Hippocampal formation (tissue), 2 donors: ENCODE results near the gene RETREG2.

Experiments used
- DNase-seq, 2 donors: peaks; one replicate each; lab custom pipeline; 2025; lab: John Stamatoyannopoulos, UW

RETREG2 gene

GRCh38 chr2:219215871-219216534 lies 37.9 kb downstream of the RETREG2 start:
- no peak for DNase-seq

DNA sequence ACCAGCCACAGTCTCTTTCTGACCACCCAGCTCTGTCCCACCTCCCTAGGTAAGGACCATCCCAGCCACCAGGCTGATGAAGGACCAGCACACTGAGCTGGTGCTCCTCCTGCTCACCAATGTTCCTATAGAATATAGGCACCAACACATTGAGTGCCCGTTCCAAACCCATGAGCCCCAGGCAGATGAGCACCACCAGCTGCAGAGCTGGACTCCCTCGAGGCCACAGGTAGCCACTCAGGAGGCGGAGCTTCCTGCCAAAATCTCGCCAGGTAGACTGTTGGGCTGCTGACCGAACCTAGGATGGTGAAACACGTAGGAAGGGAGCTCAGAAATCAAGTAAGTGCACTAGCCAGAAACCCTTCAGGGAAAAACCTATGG lies 38.5 kb downstream of the RETREG2 start:
- DNase-seq: no peak

GRCh38 chr2:219218217-219218731 lies 40.2 kb downstream of the RETREG2 start:
- peak in 1 of 2 donors; percentile 69 for DNase-seq

DNA sequence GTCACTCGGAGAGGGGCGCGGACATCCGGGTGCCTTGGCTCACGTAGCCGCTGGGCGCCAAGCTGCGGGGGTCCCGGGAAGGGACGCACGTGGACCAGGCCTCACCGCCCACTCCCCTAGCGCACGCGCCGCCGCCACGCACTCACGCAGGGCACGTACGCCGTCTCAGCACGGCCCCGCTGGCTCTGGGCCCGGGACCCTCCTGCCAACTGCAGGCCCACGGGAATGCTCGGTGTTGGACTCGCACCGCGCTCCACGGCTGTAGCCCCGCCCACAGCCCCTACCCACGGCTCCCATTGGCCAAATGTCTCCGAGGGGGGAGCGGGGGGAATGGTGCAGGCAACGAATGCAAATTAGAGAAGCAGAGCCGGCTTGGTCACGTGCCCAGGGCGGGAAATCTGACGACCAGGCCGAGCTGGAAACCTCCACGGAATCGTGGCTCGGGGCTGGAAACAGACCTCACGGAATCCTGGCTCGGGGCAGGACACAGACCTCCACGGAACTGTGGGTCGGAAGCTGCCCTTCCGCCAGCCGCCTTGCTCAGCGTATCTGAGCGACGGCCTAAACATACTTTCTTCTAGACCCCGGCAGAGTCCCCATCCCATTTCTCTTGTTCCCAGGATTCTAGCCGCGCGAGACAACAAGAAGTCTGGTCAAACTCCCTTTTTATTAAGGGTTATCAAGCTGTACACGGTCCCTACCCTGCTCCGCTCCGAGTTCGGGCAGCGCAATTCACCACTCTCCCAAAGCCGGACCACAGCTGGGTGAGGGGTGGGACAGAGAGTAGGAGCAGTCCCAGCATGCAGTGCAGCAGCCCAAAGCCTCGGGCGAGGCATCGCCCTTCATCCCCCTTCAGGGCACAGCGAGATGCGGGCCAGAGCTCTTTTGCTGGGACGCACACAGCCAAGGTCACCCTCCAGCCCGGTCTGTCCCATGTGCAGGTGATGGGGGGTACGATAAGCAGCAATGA lies 40.9 kb downstream of the RETREG2 start, which contains the start of gene ABCB6:
ABCB6 (minus strand) TSS at position 227 of the 970 bp plus-strand sequence. CDS start 285 bp downstream, outside the sequence.
- DNase-seq: peak; percentile 93 to 96

DNA sequence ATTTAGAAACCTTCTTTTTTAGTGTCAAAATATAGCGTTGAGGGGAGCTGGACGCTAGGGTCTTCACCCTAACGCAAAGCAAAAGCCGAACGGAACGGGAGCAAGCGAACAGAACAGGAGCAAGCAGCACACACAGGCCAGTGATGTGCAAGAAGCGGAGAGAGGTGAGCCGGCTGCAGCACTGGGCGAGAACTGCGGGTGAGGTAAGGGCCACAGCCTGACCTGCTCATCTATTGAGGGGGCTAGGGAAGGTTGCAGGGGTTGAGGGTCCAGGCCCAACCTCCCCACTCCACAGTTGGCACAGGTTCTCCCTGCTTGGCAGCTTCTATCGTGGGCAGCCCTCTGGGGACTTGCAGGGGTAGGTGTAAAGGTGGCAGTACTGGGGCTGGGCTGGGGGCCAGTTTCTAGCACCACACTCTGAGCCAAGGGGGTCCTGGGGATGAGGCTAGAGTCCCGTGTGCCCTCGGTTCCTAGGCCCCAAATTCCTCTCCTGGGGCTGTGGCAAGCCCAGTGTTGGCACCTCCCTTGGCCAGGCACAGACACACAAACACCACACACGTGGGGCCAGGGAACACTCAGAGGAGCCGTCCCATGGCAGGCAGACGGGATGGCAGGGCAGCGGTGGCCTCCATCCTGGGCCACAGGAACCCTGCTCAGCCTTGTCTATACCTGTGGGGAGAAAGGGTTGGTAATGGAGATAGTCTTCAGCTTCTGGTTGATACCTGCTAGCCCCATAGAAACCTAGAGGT lies 41.9 kb downstream of the RETREG2 start:
- DNase-seq: no peak

GRCh38 chr2:219220652-219221402 lies 42.8 kb downstream of the RETREG2 start:
- DNase-seq: no peak

DNA sequence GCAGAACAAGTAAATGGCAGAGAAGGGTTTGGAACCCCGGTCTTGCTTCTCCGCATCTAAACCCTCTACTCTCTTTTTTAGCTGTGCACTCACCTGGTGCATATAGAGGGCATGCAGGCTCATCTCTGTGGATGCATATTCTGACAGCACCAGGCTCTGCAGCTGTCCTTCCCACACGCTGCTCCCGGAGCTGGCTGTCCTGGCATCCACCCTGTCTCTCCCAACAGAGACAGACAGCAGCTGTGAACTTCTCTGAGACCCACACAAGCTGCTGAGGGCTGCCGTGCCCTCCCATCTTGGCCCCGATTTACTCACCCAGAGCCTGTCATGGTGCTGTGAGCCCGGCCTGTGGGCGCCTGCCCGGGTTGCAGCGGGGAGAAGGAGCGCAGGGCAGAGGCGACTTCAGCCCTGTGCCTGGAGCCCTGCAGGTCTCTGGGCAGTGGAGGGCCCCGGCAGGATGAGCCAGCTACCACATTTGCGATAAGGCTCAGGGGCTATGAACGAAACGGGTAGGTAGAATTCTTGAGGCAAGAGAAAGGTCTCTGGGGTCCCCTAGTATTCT lies 44.0 kb downstream of the RETREG2 start:
- DNase-seq: no peak

- DNase-seq: no peak
Measured at GRCh38 chr2:219223831-219224610, 45.9 kb downstream of the RETREG2 start.

DNA sequence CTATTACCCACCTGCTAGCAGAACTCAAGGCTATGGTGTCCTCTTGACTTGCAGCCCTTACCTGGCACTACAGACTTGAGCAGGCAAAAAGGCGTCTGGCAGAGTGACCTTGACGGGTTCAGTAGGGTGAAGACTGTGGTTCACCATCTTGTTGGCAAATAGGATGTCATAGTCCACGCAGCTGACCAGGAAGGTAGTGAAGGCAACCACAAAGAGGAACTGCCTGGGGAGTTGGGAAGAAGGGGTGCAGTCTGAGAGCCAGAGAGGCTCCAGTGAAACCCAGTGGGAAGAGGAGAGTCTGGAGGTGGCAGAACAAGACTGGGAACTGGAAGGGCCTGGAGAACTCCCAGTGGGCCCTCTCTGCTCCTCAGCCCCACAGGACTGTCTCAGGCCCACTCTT lies 47.3 kb downstream of the RETREG2 start:
- no peak for DNase-seq

- DNase-seq: no peak
Measured at GRCh38 chr2:219228041-219228910, 50.2 kb downstream of the RETREG2 start.

DNA sequence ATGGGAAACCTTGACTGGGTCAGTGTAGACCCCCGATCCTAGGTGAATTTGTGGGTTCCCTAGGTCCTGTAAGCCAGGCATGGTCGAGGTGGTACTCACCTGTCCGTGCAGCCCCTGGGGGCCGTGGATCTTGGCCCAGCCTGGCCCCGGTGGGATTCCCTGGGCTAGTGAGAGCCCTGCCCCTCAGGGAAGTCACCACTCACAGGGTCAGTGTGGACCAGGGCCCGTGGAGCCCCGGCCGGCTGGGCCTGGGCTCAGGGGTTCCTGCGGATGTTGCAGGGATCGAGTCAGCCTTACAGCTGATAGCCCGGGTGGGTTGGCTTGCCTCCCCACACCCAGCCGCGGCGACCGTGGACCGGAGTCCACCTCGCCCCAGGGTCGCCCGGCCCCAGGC lies 50.8 kb downstream of the RETREG2 start:
- DNase-seq: no peak

- peak; percentile 98 to 99 for DNase-seq
Measured at GRCh38 chr2:219229305-219230058, 51.4 kb downstream of the RETREG2 start, which contains the start of the genes ANKZF1 and ATG9A. Gene ANKZF1 (plus strand): TSS chr2:219229806. CDS start chr2:219230258, 452 bp downstream. Gene ATG9A (minus strand): TSS chr2:219229636. CDS start chr2:219228024, 1,612 bp downstream.

GRCh38 chr2:219230059-219230540 lies 52.0 kb downstream of the RETREG2 start:
- DNase-seq: no peak

DNA sequence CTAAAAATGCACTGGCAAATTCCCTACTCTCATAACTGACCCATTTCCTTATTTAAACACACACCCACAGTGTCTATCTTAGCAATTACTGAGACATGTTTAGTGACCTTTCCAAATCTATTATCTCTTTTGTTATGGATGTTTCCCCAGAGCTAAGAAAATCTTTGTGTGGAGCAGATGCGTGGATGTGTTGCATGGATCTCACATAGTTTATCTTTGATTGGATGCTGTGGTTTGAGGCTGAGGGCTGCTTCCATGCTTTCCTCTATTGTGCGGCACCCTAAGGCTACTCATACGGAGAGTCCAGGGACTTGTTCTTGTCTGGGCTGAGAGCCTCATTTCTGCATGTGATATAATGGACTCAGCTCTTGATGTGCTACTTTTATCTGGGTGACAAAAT lies 56.3 kb downstream of the RETREG2 start:
- no peak for DNase-seq
